Measurements from ENCODE around the gene CD1B. TPM values are rescaled to one million over a fixed set of nuclear protein-coding genes. Genes with fewer than 3 reads are reported as not detected.

Gene CD1B
- polyA plus RNA-seq, 1 of the 3 experiments (the other 2 are of a cell fraction) = not detected

DNA sequence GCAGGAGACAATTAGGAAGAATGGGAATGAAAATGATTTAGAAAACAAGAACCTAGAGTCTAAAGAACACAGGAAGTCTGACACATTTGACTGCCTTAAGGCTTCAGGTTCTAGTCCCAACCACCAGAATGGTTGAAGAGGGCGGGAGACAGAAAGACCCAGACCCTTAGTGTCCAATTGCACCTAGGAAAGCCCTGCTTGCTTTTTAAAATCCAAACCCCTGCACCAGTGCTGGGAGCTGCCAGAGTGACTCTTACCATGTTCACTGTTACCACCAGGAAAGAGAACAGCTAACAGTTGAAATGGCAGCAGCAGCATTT lies 265 bp downstream of the CD1B start (continued):
- TF ChIP-seq, protein P1, sequence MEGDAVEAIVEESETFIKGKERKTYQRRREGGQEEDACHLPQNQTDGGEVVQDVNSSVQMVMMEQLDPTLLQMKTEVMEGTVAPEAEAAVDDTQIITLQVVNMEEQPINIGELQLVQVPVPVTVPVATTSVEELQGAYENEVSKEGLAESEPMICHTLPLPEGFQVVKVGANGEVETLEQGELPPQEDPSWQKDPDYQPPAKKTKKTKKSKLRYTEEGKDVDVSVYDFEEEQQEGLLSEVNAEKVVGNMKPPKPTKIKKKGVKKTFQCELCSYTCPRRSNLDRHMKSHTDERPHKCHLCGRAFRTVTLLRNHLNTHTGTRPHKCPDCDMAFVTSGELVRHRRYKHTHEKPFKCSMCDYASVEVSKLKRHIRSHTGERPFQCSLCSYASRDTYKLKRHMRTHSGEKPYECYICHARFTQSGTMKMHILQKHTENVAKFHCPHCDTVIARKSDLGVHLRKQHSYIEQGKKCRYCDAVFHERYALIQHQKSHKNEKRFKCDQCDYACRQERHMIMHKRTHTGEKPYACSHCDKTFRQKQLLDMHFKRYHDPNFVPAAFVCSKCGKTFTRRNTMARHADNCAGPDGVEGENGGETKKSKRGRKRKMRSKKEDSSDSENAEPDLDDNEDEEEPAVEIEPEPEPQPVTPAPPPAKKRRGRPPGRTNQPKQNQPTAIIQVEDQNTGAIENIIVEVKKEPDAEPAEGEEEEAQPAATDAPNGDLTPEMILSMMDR (IDR thresholded peaks at IDR 0.05) = no peak
- TF ChIP-seq MEF2A (IDR thresholded peaks at IDR 0.05; ENCODE audit: borderline replicate concordance, low read depth) = no peak
- no peak for TF ChIP-seq JUND (IDR thresholded peaks at IDR 0.05)
- TF ChIP-seq SMC3 (IDR thresholded peaks at IDR 0.05; ENCODE audit: low read depth, low read length) = no peak
- no peak for TF ChIP-seq REST (IDR thresholded peaks at IDR 0.05; ENCODE audit: low read depth, low read length)

DNA sequence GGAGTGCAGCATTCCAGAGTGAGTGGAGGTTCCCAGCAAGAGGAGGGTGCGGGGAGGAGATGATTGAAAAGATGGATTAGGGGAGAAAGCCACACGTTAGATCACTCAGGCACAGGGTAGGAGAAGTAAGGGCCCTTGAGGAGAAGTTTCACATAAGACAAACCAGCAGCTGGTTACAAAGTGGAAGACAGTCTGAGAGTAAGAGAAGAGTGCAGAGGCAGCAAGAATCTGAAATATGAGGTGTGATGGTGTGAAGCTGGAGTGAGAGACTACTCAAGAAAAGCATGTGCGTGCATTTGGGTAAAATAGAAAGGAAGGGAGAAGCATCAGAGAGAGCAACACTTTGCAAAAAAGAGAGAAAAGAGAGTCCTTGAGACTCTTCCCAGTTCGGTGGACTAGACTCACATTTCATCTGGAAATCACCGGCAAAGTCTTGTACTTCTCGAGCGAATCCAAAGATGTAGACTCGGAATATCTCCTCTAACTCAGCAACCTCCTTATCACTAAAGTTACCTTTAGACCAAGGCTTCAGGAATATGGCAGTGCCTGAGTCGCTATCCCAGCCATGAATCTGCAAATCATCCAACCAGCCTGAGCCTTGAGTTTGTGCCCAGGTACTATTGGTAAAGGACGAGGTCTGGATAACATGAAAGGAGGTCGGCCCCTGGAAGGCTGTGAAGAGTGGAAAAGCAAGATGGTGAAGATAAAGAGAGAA lies 783 bp downstream of the CD1B start:
- POLR2A ChIA-PET = no interaction called here

More for the DNA sequence above, 783 bp downstream of the CD1B start:
- no peaks in the 10 kb centered on the region for H3K9me3 ChIP-seq
- H3K27ac ChIP-seq (ENCODE audit: low read depth in 2 of 2, low read length in 1 of 2) = no peak overlapping the region
- no peak overlapping the region for H3K4me2 ChIP-seq
- peaks cover 12% of the 10 kb centered on the region for H3K27me3 ChIP-seq (ENCODE audit: insufficient read depth)
- no peak overlapping the region for H3K9ac ChIP-seq
- no peaks in the 10 kb centered on the region for H3K9me2 ChIP-seq
- no peak overlapping the region for H2AFZ ChIP-seq (ENCODE audit: low read depth)
- no peak for TF ChIP-seq CHD2 (IDR thresholded peaks at IDR 0.05; ENCODE audit: low read length, partially characterized antibody)
- no peak for TF ChIP-seq SMC3 (IDR thresholded peaks at IDR 0.05; ENCODE audit: low read depth, low read length)
- no peak for TF ChIP-seq TAF1 (IDR thresholded peaks at IDR 0.05; ENCODE audit: borderline replicate concordance, low read depth, low read length)
- no peak for TF ChIP-seq REST (IDR thresholded peaks at IDR 0.05; ENCODE audit: low read depth, low read length)
- no peak for TF ChIP-seq TEAD4 (IDR thresholded peaks at IDR 0.05; ENCODE audit: borderline replicate concordance, insufficient read depth)
- no peak for TF ChIP-seq FOXJ3 (CRISPR knock-in tag; IDR thresholded peaks at IDR 0.05)
- no peak for TF ChIP-seq RAD21 (IDR thresholded peaks at IDR 0.05; ENCODE audit: low read length)
- TF ChIP-seq ELF1 (IDR thresholded peaks at IDR 0.05) = no peak
- TF ChIP-seq MEF2A (IDR thresholded peaks at IDR 0.05; ENCODE audit: borderline replicate concordance, low read depth) = no peak
- no peak for TF ChIP-seq FOXM1 (IDR thresholded peaks at IDR 0.05; ENCODE audit: low read depth)
- no peak for TF ChIP-seq GABPA (IDR thresholded peaks at IDR 0.05; ENCODE audit: low read depth)
- TF ChIP-seq MXI1 (IDR thresholded peaks at IDR 0.05; ENCODE audit: low read depth, low read length) = no peak
- no peak for TF ChIP-seq JUND (IDR thresholded peaks at IDR 0.05)
- TF ChIP-seq USF1 (IDR thresholded peaks at IDR 0.05; ENCODE audit: borderline replicate concordance, low read depth) = no peak
- H3K4me3 ChIP-seq (ENCODE audit: low read depth in 2 of 2, low read length in 1 of 2) = no peak overlapping the region
- DNase-seq = no peak
- WGBS (ENCODE audit: low lambda C conversion rate) = 2% methylated on average over 11 of the region's 11 CpGs
- H3K79me2 ChIP-seq (ENCODE audit: insufficient read depth) = no peaks in the 10 kb centered on the region
- no peaks in the 10 kb centered on the region for H3F3A ChIP-seq (replicated peaks; ENCODE audit: insufficient read depth)
- CTCF ChIA-PET = interaction anchor here (1.2 kb wide), 1 partner anchor 742 kb away, joined by 3 read pairs; no protein-coding TSS in a partner anchor
- no peaks in the 10 kb centered on the region for H3K36me3 ChIP-seq (replicated peaks in 1 of 2; ENCODE audit: control insufficient read depth in 1 of 2, insufficient read depth in 2 of 2, low read length in 1 of 2)
- no peaks in the 10 kb centered on the region for H4K20me1 ChIP-seq (ENCODE audit: insufficient read depth)
- no peaks in the 10 kb centered on the region for H3K4me1 ChIP-seq (ENCODE audit: control insufficient read depth in 1 of 2, insufficient read depth in 2 of 2, low read depth in 1 of 2, low read length in 1 of 2)
